Measurements from ENCODE around the gene KCNQ5. TPM values are rescaled to one million over a fixed set of nuclear protein-coding genes. Genes with fewer than 3 reads are reported as not detected.

KCNQ5 gene
- total RNA-seq, 1 experiment from 2014 or later: 2.0 TPM

- Mint-ChIP-seq H3K4me1 (no peaks in the 10 kb centered on the region), H3K27ac (no peak overlapping the region), H3K4me3 (no peak overlapping the region), H3K36me3 (no peaks in the 10 kb centered on the region), H3K9me3 (no peaks in the 10 kb centered on the region), H3K27me3 (ENCODE audit: low read depth) (no peaks in the 10 kb centered on the region)
- ATAC-seq: no peak
- DNase-seq (ENCODE audit: low spot score): no peak
- TF ChIP-seq STAT6 (CRISPR knock-in tag; conservative IDR thresholded peaks at IDR 0.05; ENCODE audit: low read depth): no peak
- TF ChIP-seq USF1 (CRISPR knock-in tag; IDR thresholded peaks at IDR 0.05): no peak
- TF ChIP-seq RORB (CRISPR knock-in tag; IDR thresholded peaks at IDR 0.05): no peak
- TF ChIP-seq NR1H2 (CRISPR knock-in tag; IDR thresholded peaks at IDR 0.05): no peak
- TF ChIP-seq GRHL2 (CRISPR knock-in tag; IDR thresholded peaks at IDR 0.05; ENCODE audit: insufficient replicate concordance, severe bottlenecking): no peak
- no peak for TF ChIP-seq CDX4 (CRISPR knock-in tag; IDR thresholded peaks at IDR 0.05; ENCODE audit: borderline replicate concordance)
- no peak for TF ChIP-seq ZSCAN18 (CRISPR knock-in tag; IDR thresholded peaks at IDR 0.05)
- no peak for TF ChIP-seq ZNF425 (CRISPR knock-in tag; conservative IDR thresholded peaks at IDR 0.05)
- no peak for TF ChIP-seq MLX (CRISPR knock-in tag; IDR thresholded peaks at IDR 0.05)
- no peak for TF ChIP-seq CBFB (CRISPR knock-in tag; IDR thresholded peaks at IDR 0.05; ENCODE audit: low read depth)
- no peak for TF ChIP-seq JUN (CRISPR knock-in tag; IDR thresholded peaks at IDR 0.05)
- CTCF ChIA-PET: no interaction called here
- POLR2A ChIA-PET: no interaction called here
Measured at GRCh38 chr6:72864236-72864635, 242.4 kb downstream of the KCNQ5 start.

GRCh38 chr6:72864799-72865198, 242.9 kb downstream of the KCNQ5 start:
- Mint-ChIP-seq H3K27me3 (ENCODE audit: low read depth) (no peaks in the 10 kb centered on the region), H3K27ac (no peak overlapping the region), H3K4me1 (peaks cover 4% of the 10 kb centered on the region; the same call in 1 of the 2 replicates), H3K4me3 (no peak overlapping the region), H3K9me3 (no peaks in the 10 kb centered on the region), H3K36me3 (no peaks in the 10 kb centered on the region)
- ChIA-PET CTCF (no interaction called here), POLR2A (no interaction called here)
- ATAC-seq (no peak), DNase-seq (ENCODE audit: low spot score) (no peak)
- no peak for TF ChIP-seq E2F5 (CRISPR knock-in tag; IDR thresholded peaks at IDR 0.05)
- no peak for TF ChIP-seq NFATC4 (CRISPR knock-in tag; IDR thresholded peaks at IDR 0.05)
- no peak for TF ChIP-seq JAZF1 (CRISPR knock-in tag; IDR thresholded peaks at IDR 0.05)
- no peak for TF ChIP-seq ZMAT4 (CRISPR knock-in tag; IDR thresholded peaks at IDR 0.05)
- TF ChIP-seq OVOL2 (CRISPR knock-in tag; IDR thresholded peaks at IDR 0.05; ENCODE audit: borderline replicate concordance): no peak
- TF ChIP-seq USF1 (CRISPR knock-in tag; IDR thresholded peaks at IDR 0.05): no peak
- no peak for TF ChIP-seq SMAD3 (CRISPR knock-in tag; IDR thresholded peaks at IDR 0.05; ENCODE audit: borderline replicate concordance)
- TF ChIP-seq NFYB (CRISPR knock-in tag; conservative IDR thresholded peaks at IDR 0.05; ENCODE audit: low read depth): no peak
- no peak for TF ChIP-seq ZNF317 (CRISPR knock-in tag; IDR thresholded peaks at IDR 0.05; ENCODE audit: borderline replicate concordance, low read depth)
- TF ChIP-seq IRF1 (CRISPR knock-in tag; IDR thresholded peaks at IDR 0.05): no peak
- no peak for TF ChIP-seq ATF3 (CRISPR knock-in tag; conservative IDR thresholded peaks at IDR 0.05)
- TF ChIP-seq E2F4 (CRISPR knock-in tag; IDR thresholded peaks at IDR 0.05; ENCODE audit: borderline replicate concordance, low read depth): no peak

Measured in WTC11 (cell line).